Fibroblast of lung (primary cell): ENCODE measurements around the gene DIPK1B.
"Not testable (repeated sequence)": the region's sequence is repeated elsewhere in the genome, so short reads cannot be mapped to it uniquely, and the experiment has no call there.

Experiments used
- CTCF ChIP-seq, 2 donors: IDR thresholded peaks in 1 of 2; conservative IDR thresholded peaks in 1 of 2; 1 replicate in 1 of 2; 2 replicates in 1 of 2; pipeline ENCODE4 v1.5.1; 2011 to 2012; ENCODE audit warnings: low read length in 2 of 2, control low read depth in 1 of 2, inconsistent platforms in 1 of 2, low read depth in 1 of 2, mild to moderate bottlenecking in 1 of 2
- EZH2 ChIP-seq: IDR thresholded peaks from 2 replicates; pipeline ENCODE4 v1.5.1; 2012; ENCODE audit warnings: low read length, control low read depth, mild to moderate bottlenecking; ENCODE audit errors: missing control alignments

- not testable (repeated sequence) for TF ChIP-seq EZH2
- TF ChIP-seq CTCF (conservative IDR thresholded peaks at IDR 0.05 in 1 of 2, IDR thresholded peaks at IDR 0.05 in 1 of 2; ENCODE audit: low read depth in 1 of 2, low read length in 2 of 2) = peak; percentile 18 to 31
These were observed 54.2 kb downstream of the DIPK1B start for GRCh38 chr9:136766410-136767120.
